Thymus (tissue), 11 donors: ENCODE data around the gene RCAN1. TPM values are rescaled to one million over a fixed set of nuclear protein-coding genes. Genes with fewer than 3 reads are reported as not detected.

Source experiments
- DNase-seq, 9 donors: peaks; one replicate each; pipeline ENCODE4 v3.0.0-alpha.2; 2013; ENCODE audit warnings: low spot score in 9 of 9, low read depth in 6 of 9, missing footprints in 1 of 9
- H3K27ac ChIP-seq, 2 donors: one replicate each; pipeline ENCODE4 v1.5.1; 2013; ENCODE audit warnings: control low read depth in 1 of 2, low read depth in 1 of 2, low read length in 1 of 2, mild to moderate bottlenecking in 1 of 2, moderate library complexity in 1 of 2
- H3K27me3 ChIP-seq, 2 donors: one replicate each; pipeline ENCODE4 v1.5.1; 2013; ENCODE audit warnings: low read length in 1 of 2; ENCODE audit not compliant: control insufficient read depth in 2 of 2, insufficient read depth in 1 of 2
- H3K36me3 ChIP-seq, 2 donors: one replicate each; pipeline ENCODE4 v1.5.1; 2013; ENCODE audit warnings: low read length in 1 of 2, mild to moderate bottlenecking in 1 of 2, moderate library complexity in 1 of 2; ENCODE audit not compliant: control insufficient read depth in 2 of 2, insufficient read depth in 2 of 2
- H3K4me1 ChIP-seq, 2 donors: one replicate each; pipeline ENCODE4 v1.5.1; 2013; ENCODE audit warnings: low read length in 2 of 2; ENCODE audit not compliant: control insufficient read depth in 2 of 2, insufficient read depth in 2 of 2
- H3K4me3 ChIP-seq, 2 donors: one replicate each; pipeline ENCODE4 v1.5.1; 2013; ENCODE audit warnings: low read length in 2 of 2, control low read depth in 1 of 2, mild to moderate bottlenecking in 1 of 2
- H3K9me3 ChIP-seq, 2 donors: one replicate each; pipeline ENCODE4 v1.5.1; 2013; ENCODE audit warnings: low read length in 1 of 2, mild to moderate bottlenecking in 1 of 2; ENCODE audit not compliant: control insufficient read depth in 2 of 2, insufficient read depth in 1 of 2
- WGBS: extraction: QIAGEN DNeasy Blood & Tissue Kit; methylation state at CpG from one replicate; pipeline ENCODE4 v1.1.7; 2013; 5-methylcytosine and 5-hydroxymethylcytosine counted together
- polyA plus RNA-seq: library from polyadenylated mRNA; stranded (reverse); fragments of 200-250 nt; gene quantifications from one replicate; pipeline ENCODE4 v1.2.3, GENCODE V29; 2013
- total RNA-seq: library from RNA; stranded (reverse); fragments of 120-200 nt; gene quantifications from one replicate; pipeline ENCODE4 v1.2.4, GENCODE V29; 2013
- donor health status: healthy.

Gene RCAN1
- total and polyA plus RNA-seq, 2 donors, result 37.9 to 41.7 TPM

DNA sequence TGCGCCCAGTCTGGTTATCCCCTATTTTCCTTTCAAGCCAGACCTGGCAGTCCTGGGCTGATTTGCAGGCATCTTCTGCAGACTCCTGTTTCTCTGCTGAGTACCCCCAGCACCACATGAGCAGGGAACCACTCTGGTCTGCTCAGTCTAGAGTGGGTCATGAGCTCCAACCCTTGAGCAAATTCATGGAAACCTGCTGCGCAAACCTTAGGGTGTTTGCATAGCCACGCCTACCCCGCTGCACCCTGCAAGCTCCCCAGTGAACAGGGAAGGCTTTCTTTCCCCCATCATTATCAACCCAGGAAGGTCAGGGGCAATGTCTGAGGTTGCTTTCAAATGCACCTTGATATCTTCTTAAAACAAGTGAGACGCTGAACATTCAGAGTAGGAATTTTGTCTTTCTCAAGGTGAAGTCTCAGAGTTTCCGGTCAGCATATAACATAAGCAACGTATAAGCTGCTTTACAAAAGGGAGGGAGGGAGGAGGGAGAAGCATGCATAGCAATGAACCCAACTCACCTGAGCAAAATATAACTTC, 91.8 kb downstream of the RCAN1 start:
- DNase-seq, result no peak
- H3K27ac ChIP-seq, result no peak overlapping the region
- peaks cover 0 to 4% of the 10 kb centered on the region in 2 donors for H3K4me1 ChIP-seq
- H3K36me3 ChIP-seq, result peaks cover 40% of the 10 kb centered on the region in 2 donors
- H3K27me3 ChIP-seq, result no peaks in the 10 kb centered on the region
- WGBS, result 97% methylated on average over 7 of the region's 7 CpGs
- H3K4me3 ChIP-seq, result no peak overlapping the region
- no peaks in the 10 kb centered on the region for H3K9me3 ChIP-seq

DNA sequence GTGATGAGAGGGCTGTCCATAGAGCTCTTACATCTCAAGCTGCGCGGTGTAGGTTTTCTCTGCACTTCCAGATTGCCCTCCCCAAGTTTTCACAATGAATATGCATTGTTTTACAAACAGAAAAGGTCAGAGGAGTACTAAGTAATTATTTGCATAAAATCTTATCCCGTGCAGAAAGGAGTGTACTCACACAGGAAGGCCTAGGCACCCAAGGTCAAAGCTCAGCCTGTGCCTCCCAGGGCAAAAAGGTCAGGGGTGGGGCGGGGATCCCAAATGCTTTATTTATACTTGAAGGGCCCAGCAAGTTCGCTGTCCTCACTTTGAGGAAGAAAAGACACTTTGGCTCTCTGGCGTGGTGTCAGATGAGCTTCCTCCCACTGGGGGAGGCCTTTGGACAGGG, 92.6 kb downstream of the RCAN1 start:
- WGBS, result 95% methylated on average over 6 of the region's 6 CpGs
- Histone ChIP-seq H3K36me3 (peaks cover 47% of the 10 kb centered on the region in 2 donors), H3K27me3 (no peaks in the 10 kb centered on the region), H3K4me1 (peaks cover 0 to 9% of the 10 kb centered on the region in 2 donors), H3K4me3 (no peak overlapping the region), H3K27ac (no peak overlapping the region), H3K9me3 (no peaks in the 10 kb centered on the region)
- no peak for DNase-seq

- Histone ChIP-seq H3K4me1 (peaks cover 0 to 6% of the 10 kb centered on the region in 2 donors), H3K4me3 (no peak overlapping the region), H3K27me3 (no peaks in the 10 kb centered on the region), H3K36me3 (peaks cover 47 to 50% of the 10 kb centered on the region in 2 donors), H3K9me3 (no peaks in the 10 kb centered on the region), H3K27ac (no peak overlapping the region)
- 99% methylated on average over 7 of the region's 7 CpGs for WGBS
- no peak for DNase-seq
These were observed 93.4 kb downstream of the RCAN1 start for GRCh38 chr21:34521561-34521960.

DNA sequence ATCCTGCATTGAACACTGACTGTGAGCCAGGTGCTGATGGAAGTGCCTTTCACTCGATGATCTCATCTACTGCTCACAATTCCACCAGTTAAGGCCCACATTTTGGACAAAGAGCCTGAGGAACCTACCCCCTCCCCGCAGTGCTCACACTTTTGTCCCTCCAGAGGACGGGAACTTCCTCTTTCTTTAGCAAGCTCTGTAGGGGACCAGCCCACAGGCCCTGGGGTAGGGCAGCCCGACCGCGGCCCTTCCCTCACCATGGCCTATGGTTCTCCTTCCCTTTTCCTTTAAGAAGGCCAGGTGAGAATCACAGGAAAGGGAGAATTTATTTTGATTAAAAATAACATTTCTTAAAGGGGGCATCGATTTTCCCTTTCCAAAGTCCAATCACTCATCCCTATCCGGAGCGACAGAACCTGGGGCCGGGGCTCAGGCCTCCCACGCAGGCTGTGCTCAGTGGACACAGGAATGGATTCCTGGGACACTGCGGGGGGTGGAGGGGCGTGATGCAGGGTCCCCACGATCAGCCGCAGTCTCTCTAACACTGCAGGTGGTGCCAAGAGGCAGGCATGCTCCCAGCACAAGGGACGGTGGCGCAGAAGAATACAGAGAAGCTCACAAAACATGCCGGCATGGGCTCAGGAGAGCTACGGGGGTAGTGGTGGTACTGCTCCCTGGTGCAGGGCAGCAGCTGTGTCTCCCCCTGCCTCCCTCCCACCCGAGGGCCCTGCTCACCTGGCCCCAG, 94.0 kb downstream of the RCAN1 start:
- Histone ChIP-seq H3K36me3 (peaks cover 47 to 50% of the 10 kb centered on the region in 2 donors), H3K4me1 (peaks cover 0 to 5% of the 10 kb centered on the region in 2 donors), H3K9me3 (no peaks in the 10 kb centered on the region), H3K27me3 (no peaks in the 10 kb centered on the region), H3K4me3 (no peak overlapping the region), H3K27ac (no peak overlapping the region)
- WGBS, result 86% methylated on average over 20 of the region's 20 CpGs
- no peak for DNase-seq

DNA sequence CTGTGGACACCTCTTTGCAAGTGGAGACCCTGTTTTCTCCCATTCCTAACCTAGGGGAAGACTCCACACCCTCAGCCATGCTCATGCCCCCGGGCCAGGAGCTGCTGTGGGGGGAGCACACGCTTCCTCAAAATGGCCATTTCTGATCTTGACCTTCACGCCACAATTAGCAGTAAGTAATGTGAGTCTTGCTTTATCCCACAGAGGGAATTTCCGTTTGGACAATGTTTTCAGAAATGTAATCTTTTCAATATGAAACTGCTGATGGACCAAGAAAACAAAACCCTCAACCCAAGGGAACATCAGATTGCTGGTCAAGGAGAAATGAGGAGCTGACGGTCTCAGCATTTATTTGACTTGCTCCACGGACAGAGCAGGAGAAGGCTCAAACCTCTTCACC, 94.6 kb downstream of the RCAN1 start:
- H3K4me1 ChIP-seq, result peaks cover 0 to 5% of the 10 kb centered on the region in 2 donors

GRCh38 chr21:34519694-34520093, 95.2 kb downstream of the RCAN1 start:
- Histone ChIP-seq H3K36me3 (peaks cover 44 to 50% of the 10 kb centered on the region in 2 donors), H3K9me3 (no peaks in the 10 kb centered on the region), H3K27me3 (no peaks in the 10 kb centered on the region), H3K4me3 (no peak overlapping the region), H3K27ac (no peak overlapping the region), H3K4me1 (peaks cover 0 to 5% of the 10 kb centered on the region in 2 donors)
- 98% methylated on average over 8 of the region's 8 CpGs for WGBS
- DNase-seq, result no peak

More for the DNA sequence above, 94.6 kb downstream of the RCAN1 start:
- DNase-seq, result no peak
- no peaks in the 10 kb centered on the region for H3K27me3 ChIP-seq
- no peak overlapping the region for H3K27ac ChIP-seq
- no peak overlapping the region for H3K4me3 ChIP-seq
- no peaks in the 10 kb centered on the region for H3K9me3 ChIP-seq
- peaks cover 47 to 50% of the 10 kb centered on the region in 2 donors for H3K36me3 ChIP-seq
- WGBS, result 89% methylated on average over 6 of the region's 6 CpGs

GRCh38 chr21:34519016-34519415, 95.9 kb downstream of the RCAN1 start:
- Histone ChIP-seq H3K9me3 (no peaks in the 10 kb centered on the region), H3K27ac (no peak overlapping the region), H3K36me3 (peaks cover 43 to 50% of the 10 kb centered on the region in 2 donors), H3K4me1 (peaks cover 0 to 5% of the 10 kb centered on the region in 2 donors), H3K27me3 (no peaks in the 10 kb centered on the region), H3K4me3 (no peak overlapping the region)
- DNase-seq, result no peak
- WGBS, result 96% methylated on average over 4 of the region's 4 CpGs

DNA sequence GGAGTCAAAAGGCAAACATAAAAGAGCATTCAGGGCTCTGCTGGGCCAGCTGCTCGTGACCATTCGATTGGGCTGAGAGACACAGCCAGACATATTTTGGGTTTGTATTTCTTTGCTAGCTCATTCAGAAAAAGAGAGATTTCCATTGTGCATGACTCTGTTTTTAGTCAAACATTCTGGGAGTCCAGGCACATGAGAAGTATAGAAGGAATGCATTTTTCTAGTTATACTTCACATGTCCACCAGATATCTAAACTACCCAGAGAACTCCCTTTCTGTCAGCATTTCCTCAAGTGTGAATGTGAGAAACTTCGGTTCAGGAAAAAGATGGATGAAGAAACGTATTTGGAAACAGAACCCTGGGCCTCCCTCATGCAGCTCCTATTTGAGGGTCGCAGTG, 96.6 kb downstream of the RCAN1 start:
- no peak for DNase-seq
- Histone ChIP-seq H3K27ac (no peak overlapping the region), H3K4me1 (peaks cover 0 to 5% of the 10 kb centered on the region in 2 donors), H3K4me3 (no peak overlapping the region), H3K36me3 (peaks cover 42 to 49% of the 10 kb centered on the region in 2 donors), H3K9me3 (no peaks in the 10 kb centered on the region), H3K27me3 (no peaks in the 10 kb centered on the region)
- WGBS, result 98% methylated on average over 5 of the region's 5 CpGs

DNA sequence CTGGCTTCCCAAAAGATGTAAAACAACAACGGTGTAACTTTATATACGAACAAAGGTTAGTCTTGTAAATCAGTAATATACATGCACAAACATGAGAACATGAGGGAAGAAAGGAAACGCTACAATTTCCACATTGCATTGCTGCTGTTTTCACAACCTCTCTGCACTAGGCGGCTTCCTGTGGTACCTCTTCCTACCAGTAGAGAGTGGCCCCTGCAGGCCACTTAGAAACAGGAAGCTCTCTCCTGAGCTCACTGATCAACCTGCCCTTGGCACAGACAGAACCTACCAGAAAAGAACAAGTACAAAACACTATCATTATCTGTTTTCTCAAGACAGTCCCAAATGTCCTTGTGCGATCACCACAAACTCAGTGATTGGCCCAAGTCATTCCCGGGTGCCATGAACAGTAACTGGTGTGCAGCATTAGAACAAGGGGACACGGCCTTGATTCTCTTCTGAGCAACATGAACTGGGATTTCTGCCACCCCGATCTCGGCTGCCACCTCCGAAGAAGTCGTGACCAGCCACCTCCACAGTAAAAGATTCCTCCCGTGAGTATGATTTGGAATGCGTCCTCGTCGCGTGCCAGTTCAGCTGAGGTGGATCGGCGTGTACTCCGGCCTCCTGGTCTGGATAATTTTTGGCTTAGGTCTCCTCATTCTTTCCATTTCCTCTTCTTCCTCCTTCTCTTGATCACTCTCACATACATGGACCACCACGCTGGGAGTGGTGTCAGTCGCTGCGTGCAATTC, 97.2 kb downstream of the RCAN1 start:
- Histone ChIP-seq H3K36me3 (peaks cover 36 to 44% of the 10 kb centered on the region in 2 donors), H3K4me1 (peaks cover 0 to 5% of the 10 kb centered on the region in 2 donors), H3K9me3 (no peaks in the 10 kb centered on the region), H3K27ac (peak overlapping the region in 1 of 2 donors; percentile 26), H3K4me3 (no peak overlapping the region), H3K27me3 (no peaks in the 10 kb centered on the region)
- WGBS, result 90% methylated on average over 22 of the region's 22 CpGs
- DNase-seq, result peak in 3 of 9 donors; percentile 16 to 43 (median 28)
